A673 (cell line): Measurements from ENCODE around the gene GET4.

Experiments used
- CTCF ChIP-seq: fragments of 300-800, 200-600 bp; sonication (generic); conservative IDR thresholded peaks from 2 replicates; pipeline ENCODE4 v1.5.1; 2017; ENCODE audit warnings: low read depth, mild to moderate bottlenecking, antibody characterized with exemption, low read length, moderate library complexity, mixed read lengths
- EZH2 ChIP-seq: fragments of 200-600 bp; sonication (generic); IDR thresholded peaks from 2 replicates; pipeline ENCODE4 v1.6.1; 2017; ENCODE audit warnings: borderline replicate concordance, low read depth, mild to moderate bottlenecking, mixed read lengths, antibody characterized with exemption, low read length; ENCODE audit not compliant: poor library complexity, severe bottlenecking

GRCh38 chr7:855686-856369 lies 20.5 kb upstream of the GET4 start:
- TF ChIP-seq CTCF (no peak), EZH2 (no peak)
